ENCODE data around the gene CNGB1. TPM values are rescaled to one million over a fixed set of nuclear protein-coding genes. Genes with fewer than 3 reads are reported as not detected.

The CNGB1 gene
- total and polyA plus RNA-seq, 2 donors (not counting 1 experiment from before 2014, with no cell fraction given), result not detected

- H3K27me3 ChIP-seq (ENCODE audit: control insufficient read depth, insufficient read depth, low read length), result peaks cover 34% of the 10 kb centered on the region
- H4K20me1 ChIP-seq (ENCODE audit: control insufficient read depth, extremely low read depth, insufficient read depth, low read length), result no peaks in the 10 kb centered on the region
- H3K36me3 ChIP-seq (ENCODE audit: control insufficient read depth, insufficient read depth, low read length), result no peaks in the 10 kb centered on the region
- H3K9ac ChIP-seq (ENCODE audit: insufficient read depth, low read length), result no peak overlapping the region
- H3K27ac ChIP-seq (ENCODE audit: insufficient read depth, low read length), result no peak overlapping the region
- no peak for DNase-seq (ENCODE audit: low read depth in 2 of 2)
- no peaks in the 10 kb centered on the region for H3K79me2 ChIP-seq (ENCODE audit: control insufficient read depth, insufficient read depth, low read length)
- H3K4me2 ChIP-seq (ENCODE audit: extremely low read depth, insufficient read depth, low read length), result no peak overlapping the region
- no peak overlapping the region for H3K4me3 ChIP-seq (replicated peaks in 1 of 4; ENCODE audit: control extremely low read depth in 1 of 4, insufficient read depth in 1 of 4, low read depth in 3 of 4, low read length in 4 of 4)
- TF ChIP-seq EZH2 (IDR thresholded peaks at IDR 0.05; ENCODE audit: low read length, missing control alignments), result no peak
- no peak for TF ChIP-seq CTCF (conservative IDR thresholded peaks at IDR 0.05 in 1 of 2, IDR thresholded peaks at IDR 0.05 in 1 of 2; ENCODE audit: low read depth in 1 of 2, low read length in 2 of 2)
- no peaks in the 10 kb centered on the region for H3K9me3 ChIP-seq (ENCODE audit: control insufficient read depth, insufficient read depth, low read depth, low read length)
- no peak overlapping the region for H2AFZ ChIP-seq (ENCODE audit: low read length)
- H3K4me1 ChIP-seq (ENCODE audit: control insufficient read depth, extremely low read depth, insufficient read depth, low read length), result no peaks in the 10 kb centered on the region
These were observed 86.2 kb downstream of the CNGB1 start for GRCh38 chr16:57884655-57885133.

DNA sequence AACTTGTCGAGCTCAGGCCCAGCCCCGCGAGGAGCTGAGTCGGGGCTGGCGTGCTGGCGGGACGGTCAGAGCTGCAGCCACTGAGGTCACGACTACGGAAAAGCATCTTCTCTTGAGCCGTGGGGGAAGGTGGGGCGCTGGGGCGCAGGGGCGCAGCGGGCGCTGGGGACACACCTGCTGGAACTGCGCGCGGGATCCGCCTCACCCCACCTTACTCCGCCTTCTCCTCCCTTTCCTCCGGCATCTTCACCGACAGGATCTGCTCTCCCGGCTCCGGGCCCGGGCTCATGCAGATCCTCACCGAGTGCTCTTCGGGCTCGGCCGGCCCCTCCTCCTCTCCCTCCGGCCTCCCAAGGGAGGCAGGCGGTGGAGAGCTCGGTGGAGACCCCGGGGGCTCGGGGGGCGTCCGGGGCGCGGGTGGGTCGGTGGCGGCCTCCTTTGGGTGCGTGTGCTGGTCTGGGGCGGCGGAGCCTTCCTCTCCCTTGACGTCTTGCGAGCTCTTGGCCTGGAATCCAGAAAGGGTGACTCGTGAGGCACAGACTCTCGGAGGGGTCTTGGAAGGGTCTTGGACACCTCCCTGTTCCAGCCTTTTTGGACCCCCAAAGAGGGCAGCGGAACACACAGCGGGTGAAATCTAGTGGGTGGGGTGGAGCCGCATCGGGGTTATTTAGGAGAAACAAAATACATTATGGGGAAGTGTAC, 86.8 kb downstream of the CNGB1 start:
- Histone ChIP-seq H3K4me1 (ENCODE audit: control insufficient read depth, extremely low read depth, insufficient read depth, low read length) (no peaks in the 10 kb centered on the region), H2AFZ (ENCODE audit: low read length) (no peak overlapping the region), H4K20me1 (ENCODE audit: control insufficient read depth, extremely low read depth, insufficient read depth, low read length) (no peaks in the 10 kb centered on the region), H3K36me3 (ENCODE audit: control insufficient read depth, insufficient read depth, low read length) (no peaks in the 10 kb centered on the region), H3K4me3 (replicated peaks in 1 of 4; ENCODE audit: control extremely low read depth in 1 of 4, insufficient read depth in 1 of 4, low read depth in 3 of 4, low read length in 4 of 4) (no peak overlapping the region), H3K79me2 (ENCODE audit: control insufficient read depth, insufficient read depth, low read length) (no peaks in the 10 kb centered on the region), H3K27ac (ENCODE audit: insufficient read depth, low read length) (no peak overlapping the region), H3K4me2 (ENCODE audit: extremely low read depth, insufficient read depth, low read length) (no peak overlapping the region), H3K9me3 (ENCODE audit: control insufficient read depth, insufficient read depth, low read depth, low read length) (no peaks in the 10 kb centered on the region), H3K27me3 (ENCODE audit: control insufficient read depth, insufficient read depth, low read length) (peaks cover 33% of the 10 kb centered on the region), H3K9ac (ENCODE audit: insufficient read depth, low read length) (no peak overlapping the region)
- TF ChIP-seq EZH2 (IDR thresholded peaks at IDR 0.05; ENCODE audit: low read length, missing control alignments) (peak; percentile 9), CTCF (conservative IDR thresholded peaks at IDR 0.05 in 1 of 2, IDR thresholded peaks at IDR 0.05 in 1 of 2; ENCODE audit: low read depth in 1 of 2, low read length in 2 of 2) (no peak)
- no peak for DNase-seq (ENCODE audit: low read depth in 2 of 2)

- Histone ChIP-seq H3K27me3 (ENCODE audit: control insufficient read depth, insufficient read depth, low read length) (peaks cover 38% of the 10 kb centered on the region), H3K4me2 (ENCODE audit: extremely low read depth, insufficient read depth, low read length) (no peak overlapping the region), H3K9me3 (ENCODE audit: control insufficient read depth, insufficient read depth, low read depth, low read length) (no peaks in the 10 kb centered on the region), H3K9ac (ENCODE audit: insufficient read depth, low read length) (no peak overlapping the region), H3K79me2 (ENCODE audit: control insufficient read depth, insufficient read depth, low read length) (no peaks in the 10 kb centered on the region), H4K20me1 (ENCODE audit: control insufficient read depth, extremely low read depth, insufficient read depth, low read length) (no peaks in the 10 kb centered on the region), H2AFZ (ENCODE audit: low read length) (no peak overlapping the region), H3K27ac (ENCODE audit: insufficient read depth, low read length) (no peak overlapping the region), H3K4me1 (ENCODE audit: control insufficient read depth, extremely low read depth, insufficient read depth, low read length) (no peaks in the 10 kb centered on the region), H3K4me3 (replicated peaks in 1 of 4; ENCODE audit: control extremely low read depth in 1 of 4, insufficient read depth in 1 of 4, low read depth in 3 of 4, low read length in 4 of 4) (no peak overlapping the region), H3K36me3 (ENCODE audit: control insufficient read depth, insufficient read depth, low read length) (no peaks in the 10 kb centered on the region)
- TF ChIP-seq CTCF (conservative IDR thresholded peaks at IDR 0.05 in 1 of 2, IDR thresholded peaks at IDR 0.05 in 1 of 2; ENCODE audit: low read depth in 1 of 2, low read length in 2 of 2) (no peak), EZH2 (IDR thresholded peaks at IDR 0.05; ENCODE audit: low read length, missing control alignments) (peak; percentile 72)
- DNase-seq (ENCODE audit: low read depth in 2 of 2), result no peak
These were observed 87.4 kb downstream of the CNGB1 start for GRCh38 chr16:57883480-57883879.

All from fibroblast of lung (primary cell).